GM18505 (cell line): ENCODE measurements around the gene LINC01488.

ENCODE experiments used
- ATAC-seq: cut with Tn5 transposase; IDR thresholded peaks from one replicate; pipeline ENCODE4 v1.9.1; 2021; ENCODE audit not compliant: unreplicated experiment
- POLR2A ChIP-seq: IDR thresholded peaks from 4 replicates; pipeline ENCODE4 v1.6.1; 2011; ENCODE audit warnings: borderline replicate concordance; ENCODE audit not compliant: insufficient read depth, insufficient read length; ENCODE audit errors: extremely low read depth

The LINC01488 gene

GRCh38 chr11:69533296-69534165, 52.1 kb downstream of the LINC01488 start:
- ATAC-seq, result no peak
- no peak for TF ChIP-seq POLR2A

GRCh38 chr11:69534166-69534530, 52.7 kb downstream of the LINC01488 start:
- no peak for TF ChIP-seq POLR2A
- no peak for ATAC-seq

GRCh38 chr11:69535908-69536307, 54.4 kb downstream of the LINC01488 start:
- TF ChIP-seq POLR2A, result no peak
- ATAC-seq, result no peak

GRCh38 chr11:69536406-69536805, 54.9 kb downstream of the LINC01488 start:
- ATAC-seq, result no peak
- TF ChIP-seq POLR2A, result no peak

GRCh38 chr11:69537126-69537525, 55.7 kb downstream of the LINC01488 start:
- no peak for TF ChIP-seq POLR2A
- ATAC-seq, result no peak

- no peak for TF ChIP-seq POLR2A
- no peak for ATAC-seq
Observed at GRCh38 chr11:69537855-69538640, 56.6 kb downstream of the LINC01488 start.

GRCh38 chr11:69538854-69539253, 57.4 kb downstream of the LINC01488 start:
- no peak for ATAC-seq
- no peak for TF ChIP-seq POLR2A

- TF ChIP-seq POLR2A, result no peak
- ATAC-seq, result no peak
Observed at GRCh38 chr11:69539416-69540117, 58.1 kb downstream of the LINC01488 start.

GRCh38 chr11:69540118-69541000, 58.9 kb downstream of the LINC01488 start:
- ATAC-seq, result no peak
- TF ChIP-seq POLR2A, result no peak

- ATAC-seq, result no peak
- no peak for TF ChIP-seq POLR2A
Observed at GRCh38 chr11:69541001-69541285, 59.5 kb downstream of the LINC01488 start.

- TF ChIP-seq POLR2A, result no peak
- no peak for ATAC-seq
Observed at GRCh38 chr11:69541501-69542313, 60.2 kb downstream of the LINC01488 start.
